ENCODE results near the gene KRTAP12-2. TPM values are rescaled to one million over a fixed set of nuclear protein-coding genes. Genes with fewer than 3 reads are reported as not detected.
"Not testable (repeated sequence)": the region's sequence is repeated elsewhere in the genome, so short reads cannot be mapped to it uniquely, and the experiment has no call there.

KRTAP12-2 gene
- polyA plus RNA-seq, 3 donors = not detected

- no peak for DNase-seq (ENCODE audit: extremely low read depth in 1 of 11, low read depth in 9 of 11, low spot score in 4 of 11)
Observed at GRCh38 chr21:44657635-44658540, 8.8 kb downstream of the KRTAP12-2 start, which contains the start of gene KRTAP12-3. Gene KRTAP12-3 (plus strand): TSS chr21:44657932. CDS start chr21:44657980, 48 bp downstream.

GRCh38 chr21:44656868-44657267, 9.9 kb downstream of the KRTAP12-2 start:
- no peak for DNase-seq (ENCODE audit: extremely low read depth in 1 of 11, low read depth in 9 of 11, low spot score in 4 of 11)

- DNase-seq (ENCODE audit: extremely low read depth in 1 of 11, low read depth in 9 of 11, low spot score in 4 of 11) = no peak
Observed at GRCh38 chr21:44654576-44655175, 12.1 kb downstream of the KRTAP12-2 start, which contains the start of gene KRTAP12-4. Gene KRTAP12-4 (minus strand): TSS chr21:44654659. CDS start chr21:44654614, 45 bp downstream.

- no peak for DNase-seq (ENCODE audit: extremely low read depth in 1 of 11, low read depth in 9 of 11, low spot score in 4 of 11)
Observed at GRCh38 chr21:44653656-44654575, 12.8 kb downstream of the KRTAP12-2 start.

GRCh38 chr21:44653123-44653522, 13.6 kb downstream of the KRTAP12-2 start:
- no peak for DNase-seq (ENCODE audit: extremely low read depth in 1 of 11, low read depth in 9 of 11, low spot score in 4 of 11)

GRCh38 chr21:44650973-44651675, 15.6 kb downstream of the KRTAP12-2 start:
- no peak for DNase-seq (ENCODE audit: extremely low read depth in 1 of 11, low read depth in 9 of 11, low spot score in 4 of 11)

- DNase-seq (ENCODE audit: extremely low read depth in 1 of 11, low read depth in 9 of 11, low spot score in 4 of 11) = no peak
Observed at GRCh38 chr21:44650265-44650972, 16.3 kb downstream of the KRTAP12-2 start.

- DNase-seq (ENCODE audit: extremely low read depth in 1 of 11, low read depth in 9 of 11, low spot score in 4 of 11) = no peak
Observed at GRCh38 chr21:44649521-44650100, 17.1 kb downstream of the KRTAP12-2 start.

GRCh38 chr21:44648557-44649311, 18.0 kb downstream of the KRTAP12-2 start:
- DNase-seq (ENCODE audit: extremely low read depth in 1 of 11, low read depth in 9 of 11, low spot score in 4 of 11) = no peak

GRCh38 chr21:44647222-44647552, 19.5 kb downstream of the KRTAP12-2 start:
- no peak for DNase-seq (ENCODE audit: extremely low read depth in 1 of 11, low read depth in 9 of 11, low spot score in 4 of 11)

- DNase-seq (ENCODE audit: extremely low read depth in 1 of 11, low read depth in 9 of 11, low spot score in 4 of 11) = not testable (repeated sequence)
Observed at GRCh38 chr21:44646366-44647221, 20.1 kb downstream of the KRTAP12-2 start, which contains the start of gene KRTAP10-11. Gene KRTAP10-11 (plus strand): TSS chr21:44646414. CDS start chr21:44646459, 45 bp downstream.

- no peak for DNase-seq (ENCODE audit: extremely low read depth in 1 of 11, low read depth in 9 of 11, low spot score in 4 of 11)
Observed at GRCh38 chr21:44644878-44645277, 21.8 kb downstream of the KRTAP12-2 start.

- DNase-seq (ENCODE audit: extremely low read depth in 1 of 11, low read depth in 9 of 11, low spot score in 4 of 11) = peak in 1 of 11 donors; percentile 10
Observed at GRCh38 chr21:44643741-44644310, 22.9 kb downstream of the KRTAP12-2 start.

GRCh38 chr21:44640761-44641160, 26.0 kb downstream of the KRTAP12-2 start:
- DNase-seq (ENCODE audit: extremely low read depth in 1 of 11, low read depth in 9 of 11, low spot score in 4 of 11) = no peak

GRCh38 chr21:44639331-44639655, 27.4 kb downstream of the KRTAP12-2 start:
- no peak for DNase-seq (ENCODE audit: extremely low read depth in 1 of 11, low read depth in 9 of 11, low spot score in 4 of 11)
